HCT116 (cell line): ENCODE results near the gene KIF5A. TPM values are rescaled to one million over a fixed set of nuclear protein-coding genes. Genes with fewer than 3 reads are reported as not detected.

ENCODE experiments used
- ATAC-seq: fragments of 200-7000 bp; cut with Tn5 transposase; 2 replicates; pipeline ENCODE4 v1.9.1; 2020; ENCODE audit warnings: mild to moderate bottlenecking, moderate library complexity
- BruUV-seq: library from RNA; stranded (reverse); fragments of 400-500 nt; replicated peaks from 2 replicates; lab custom pipeline; 2021; lab: Mats Ljungman, UMichigan
- CTCF ChIA-PET: fragments of 300-600 bp; sonication (Branson Sonifier 250); formaldehyde crosslinking; loops from one replicate; lab custom pipeline; 2021; ENCODE audit warnings: antibody characterized with exemption; lab: Charles Lee
- POLR2A ChIA-PET: fragments of 300-600, 350-600 bp; sonication (Branson Sonifier 250); formaldehyde crosslinking; loops from one replicate; lab custom pipeline; 2021; ENCODE audit warnings: antibody characterized with exemption; lab: Charles Lee
- RAD21 ChIA-PET, 2 experiments: fragments of 300-600 bp; sonication (Branson Sonifier 250); formaldehyde crosslinking; loops; one replicate each; lab custom pipeline; 2023; ENCODE audit warnings: low total read pairs in 2 of 2; ENCODE audit not compliant: uncharacterized antibody in 2 of 2, unreplicated experiment in 2 of 2, low non-redundant PET in 1 of 2; lab: Charles Lee
- DNase-seq: peaks from one replicate; pipeline ENCODE4 v3.0.0-alpha.2; 2010; ENCODE audit warnings: low read depth, low spot score
- H2AFZ ChIP-seq: fragments of 200-600 bp; shearing (Covaris generic), sonication (generic); 2 replicates; pipeline ENCODE4 v1.6.1; 2017; ENCODE audit warnings: low read depth, mixed run types, mixed read lengths, antibody characterized with exemption, low read length; ENCODE audit not compliant: poor library complexity, severe bottlenecking
- H3K27ac ChIP-seq: 2 replicates; pipeline ENCODE4 v1.5.1; 2012; ENCODE audit warnings: low read depth, low read length
- H3K27me3 ChIP-seq: fragments of 200-600 bp; sonication (generic); 2 replicates; pipeline ENCODE4 v1.6.1; 2016; ENCODE audit warnings: mixed run types, low read length, mixed read lengths; ENCODE audit not compliant: insufficient read depth
- H3K36me3 ChIP-seq, 2 experiments: fragments of 200-500 bp in 1 of 2; fragments of 200-600 bp in 1 of 2; sonication (Bioruptor generic) in 1 of 2; sonication (generic) in 1 of 2; 2 replicates each; pipeline versions ENCODE4 v1.5.1 to v1.6.1; 2014 to 2016; ENCODE audit warnings: low read length in 2 of 2, inconsistent platforms in 1 of 2, mixed read lengths in 1 of 2, mixed run types in 1 of 2; ENCODE audit not compliant: insufficient read depth in 2 of 2, control insufficient read depth in 1 of 2
- H3K4me1 ChIP-seq, 2 experiments: fragments of 200-600 bp in 1 of 2; sonication (generic) in 1 of 2; 2 replicates each; pipeline versions ENCODE4 v1.5.1 to v1.6.1; 2012 to 2017; ENCODE audit warnings: low read length in 2 of 2, inconsistent platforms in 1 of 2, mild to moderate bottlenecking in 1 of 2, mixed read lengths in 1 of 2, mixed run types in 1 of 2, moderate library complexity in 1 of 2; ENCODE audit not compliant: insufficient read depth in 2 of 2, control insufficient read depth in 1 of 2
- H3K4me2 ChIP-seq: fragments of 200-600 bp; sonication (generic); 2 replicates; pipeline ENCODE4 v1.6.1; 2017; ENCODE audit warnings: mixed run types, low read length, mixed read lengths
- H3K4me3 ChIP-seq, 2 experiments: fragments of 200-600 bp in 1 of 2; sonication (generic) in 1 of 2; replicated peaks in 1 of 2; 2 replicates each; pipeline ENCODE4 v1.5.1; 2011 to 2016; ENCODE audit warnings: low read length in 2 of 2, control low read depth in 1 of 2, low read depth in 1 of 2, mild to moderate bottlenecking in 1 of 2, mixed read lengths in 1 of 2, mixed run types in 1 of 2
- H3K79me2 ChIP-seq: fragments of 200-600 bp; sonication (generic); 2 replicates; pipeline ENCODE4 v1.6.1; 2017; ENCODE audit warnings: mild to moderate bottlenecking, mixed run types, low read length, moderate library complexity, mixed read lengths; ENCODE audit not compliant: insufficient read depth
- H3K9ac ChIP-seq: fragments of 200-600 bp; sonication (generic); 2 replicates; pipeline ENCODE4 v1.6.1; 2016; ENCODE audit warnings: low read length, mixed read lengths
- H3K9me2 ChIP-seq: fragments of 200-600 bp; sonication (generic), shearing (Covaris generic); 2 replicates; pipeline ENCODE4 v1.6.1; 2017; ENCODE audit warnings: mixed run types, mild to moderate bottlenecking, moderate library complexity; ENCODE audit not compliant: insufficient read depth
- H3K9me3 ChIP-seq, 2 experiments: fragments of 200-500 bp in 1 of 2; fragments of 200-600 bp in 1 of 2; sonication (Bioruptor generic) in 1 of 2; sonication (generic) in 1 of 2; 2 replicates each; pipeline ENCODE4 v1.6.1; 2014 to 2017; ENCODE audit warnings: low read length in 2 of 2, mixed read lengths in 2 of 2, inconsistent platforms in 1 of 2, low read depth in 1 of 2, mild to moderate bottlenecking in 1 of 2, mixed run types in 1 of 2, moderate library complexity in 1 of 2; ENCODE audit not compliant: control insufficient read depth in 1 of 2, insufficient read depth in 1 of 2
- H4K20me1 ChIP-seq: fragments of 200-600 bp; sonication (generic), shearing (Covaris generic); 2 replicates; pipeline ENCODE4 v1.6.1; 2017; ENCODE audit warnings: mixed run types, mild to moderate bottlenecking, moderate library complexity; ENCODE audit not compliant: insufficient read depth
- CEBPB ChIP-seq: IDR thresholded peaks from 2 replicates; pipeline ENCODE4 v1.6.1; 2012; ENCODE audit warnings: low read depth
- ELF1 ChIP-seq: IDR thresholded peaks from 2 replicates; pipeline ENCODE4 v1.6.1; 2012; ENCODE audit warnings: low read depth, borderline replicate concordance
- EZH2phosphoT487 ChIP-seq: fragments of 200-600 bp; IDR thresholded peaks from 2 replicates; pipeline ENCODE4 v1.6.1; 2018; ENCODE audit warnings: antibody characterized with exemption, borderline replicate concordance
- FOSL1 ChIP-seq: IDR thresholded peaks from 2 replicates; pipeline ENCODE4 v1.6.1; 2012; ENCODE audit warnings: low read depth
- REST ChIP-seq: IDR thresholded peaks from 2 replicates; pipeline ENCODE4 v1.6.1; 2012; ENCODE audit warnings: low read depth
- SIN3A ChIP-seq: IDR thresholded peaks from 2 replicates; pipeline ENCODE4 v1.6.1; 2012; ENCODE audit warnings: low read depth
- SRF ChIP-seq: IDR thresholded peaks from 2 replicates; pipeline ENCODE4 v1.6.1; 2012; ENCODE audit warnings: low read depth
- intact Hi-C: fragments of 100-400 bp; cut with micrococcal nuclease; formaldehyde crosslinking; loops from 2 replicates; pipeline ENCODE4 v1.10.0; 2022
- total RNA-seq: library from RNA; stranded (reverse); gene quantifications from one replicate; pipeline ENCODE4 v1.2.1, GENCODE V29; 2021; ENCODE audit not compliant: unreplicated experiment

The KIF5A gene
- total RNA-seq, 1 experiment from 2014 or later = 5.2 TPM

- no peak overlapping the region for H2AFZ ChIP-seq
- H3K9ac ChIP-seq = no peak overlapping the region
- POLR2A ChIA-PET = no interaction called here
- no TSS peak for BruUV-seq
- no peak overlapping the region for H3K4me3 ChIP-seq
- TF ChIP-seq SRF (no peak), CEBPB (no peak), EZH2phosphoT487 (no peak), ELF1 (no peak), SIN3A (no peak), REST (no peak), FOSL1 (no peak)
- RAD21 ChIA-PET = no interaction called here
- DNase-seq = no peak
- no peak overlapping the region for H3K27ac ChIP-seq
- no peaks in the 10 kb centered on the region for H3K27me3 ChIP-seq
- H4K20me1 ChIP-seq = no peaks in the 10 kb centered on the region
- H3K4me2 ChIP-seq = no peak overlapping the region
- CTCF ChIA-PET = no interaction called here
- H3K36me3 ChIP-seq = peaks cover 0 to 8% of the 10 kb centered on the region in 2 experiments; a peak in 3 of 4 replicates
- no peaks in the 10 kb centered on the region for H3K79me2 ChIP-seq
- H3K9me2 ChIP-seq = no peaks in the 10 kb centered on the region
- H3K9me3 ChIP-seq = no peaks in the 10 kb centered on the region
- no peaks in the 10 kb centered on the region for H3K4me1 ChIP-seq
- intact Hi-C loops = no loop called here
- no peak for ATAC-seq
Observed at GRCh38 chr12:57579011-57579410, 29.2 kb downstream of the KIF5A start.
